HG03139 (cell line): ENCODE data around the gene PCBD1.
"Not testable (repeated sequence)": the region's sequence is repeated elsewhere in the genome, so short reads cannot be mapped to it uniquely, and the experiment has no call there.

Source experiments
- ATAC-seq: cut with Tn5 transposase; IDR thresholded peaks from one replicate; pipeline ENCODE4 v1.9.1; 2021; ENCODE audit not compliant: unreplicated experiment

Gene PCBD1

GRCh38 chr10:70879207-70879606, 9.2 kb downstream of the PCBD1 start:
- no peak for ATAC-seq

GRCh38 chr10:70874061-70874460, 14.3 kb downstream of the PCBD1 start:
- no peak for ATAC-seq

GRCh38 chr10:70872291-70872690, 16.1 kb downstream of the PCBD1 start:
- no peak for ATAC-seq

- no peak for ATAC-seq
Measured at GRCh38 chr10:70866424-70866823, 21.9 kb downstream of the PCBD1 start.

GRCh38 chr10:70864935-70865334, 23.4 kb downstream of the PCBD1 start:
- ATAC-seq = no peak

- no peak for ATAC-seq
Measured at GRCh38 chr10:70863470-70864160, 24.8 kb downstream of the PCBD1 start.

- ATAC-seq = not testable (repeated sequence)
Measured at GRCh38 chr10:70861495-70862197, 26.7 kb downstream of the PCBD1 start.

GRCh38 chr10:70858759-70859158, 29.6 kb downstream of the PCBD1 start:
- ATAC-seq = no peak

- ATAC-seq = no peak
Measured at GRCh38 chr10:70856454-70856853, 31.9 kb downstream of the PCBD1 start.

GRCh38 chr10:70853457-70853856, 34.9 kb downstream of the PCBD1 start:
- no peak for ATAC-seq

- no peak for ATAC-seq
Measured at GRCh38 chr10:70853038-70853437, 35.3 kb downstream of the PCBD1 start.

- ATAC-seq = no peak
Measured at GRCh38 chr10:70851597-70852475, 36.5 kb downstream of the PCBD1 start.

- ATAC-seq = no peak
Measured at GRCh38 chr10:70850097-70850496, 38.3 kb downstream of the PCBD1 start.

- ATAC-seq = no peak
Measured at GRCh38 chr10:70849582-70850016, 38.8 kb downstream of the PCBD1 start.

- ATAC-seq = no peak
Measured at GRCh38 chr10:70847659-70848360, 40.6 kb downstream of the PCBD1 start.

GRCh38 chr10:70846795-70847194, 41.6 kb downstream of the PCBD1 start:
- no peak for ATAC-seq

- no peak for ATAC-seq
Measured at GRCh38 chr10:70845816-70846215, 42.5 kb downstream of the PCBD1 start.

GRCh38 chr10:70845256-70845655, 43.1 kb downstream of the PCBD1 start:
- ATAC-seq = no peak

GRCh38 chr10:70843776-70844489, 44.4 kb downstream of the PCBD1 start:
- ATAC-seq = no peak

GRCh38 chr10:70843333-70843732, 45.0 kb downstream of the PCBD1 start:
- no peak for ATAC-seq
